ENCODE results near the gene ASXL1. TPM values are rescaled to one million over a fixed set of nuclear protein-coding genes. Genes with fewer than 3 reads are reported as not detected.

ASXL1 gene
- polyA plus RNA-seq, 3 donors from 2014 or later: 2.9 to 11.0 (median 5.3) TPM

DNA sequence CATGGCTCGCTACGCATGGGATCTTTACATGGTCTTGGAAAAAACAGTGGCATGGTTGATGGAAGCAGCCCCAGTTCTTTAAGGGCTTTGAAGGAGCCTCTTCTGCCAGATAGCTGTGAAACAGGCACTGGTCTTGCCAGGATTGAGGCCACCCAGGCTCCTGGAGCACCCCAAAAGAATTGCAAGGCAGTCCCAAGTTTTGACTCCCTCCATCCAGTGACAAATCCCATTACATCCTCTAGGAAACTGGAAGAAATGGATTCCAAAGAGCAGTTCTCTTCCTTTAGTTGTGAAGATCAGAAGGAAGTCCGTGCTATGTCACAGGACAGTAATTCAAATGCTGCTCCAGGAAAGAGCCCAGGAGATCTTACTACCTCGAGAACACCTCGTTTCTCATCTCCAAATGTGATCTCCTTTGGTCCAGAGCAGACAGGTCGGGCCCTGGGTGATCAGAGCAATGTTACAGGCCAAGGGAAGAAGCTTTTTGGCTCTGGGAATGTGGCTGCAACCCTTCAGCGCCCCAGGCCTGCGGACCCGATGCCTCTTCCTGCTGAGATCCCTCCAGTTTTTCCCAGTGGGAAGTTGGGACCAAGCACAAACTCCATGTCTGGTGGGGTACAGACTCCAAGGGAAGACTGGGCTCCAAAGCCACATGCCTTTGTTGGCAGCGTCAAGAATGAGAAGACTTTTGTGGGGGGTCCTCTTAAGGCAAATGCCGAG, 78.2 kb downstream of the ASXL1 start:
- H3K36me3 Mint-ChIP-seq: peaks cover 16 to 53% (median 24%) of the 10 kb centered on the region in 3 donors
- no peak overlapping the region for H3K27ac Mint-ChIP-seq
- H3K27me3 Mint-ChIP-seq (ENCODE audit: low read depth in 3 of 3): peaks cover 0 to 6% (median 6%) of the 10 kb centered on the region in 3 donors
- no peak overlapping the region for H3K4me3 Mint-ChIP-seq
- DNase-seq: no peak
- peaks cover 23 to 31% of the 10 kb centered on the region in 2 donors for H3K4me1 Mint-ChIP-seq
- no peaks in the 10 kb centered on the region for H3K9me3 Mint-ChIP-seq

DNA sequence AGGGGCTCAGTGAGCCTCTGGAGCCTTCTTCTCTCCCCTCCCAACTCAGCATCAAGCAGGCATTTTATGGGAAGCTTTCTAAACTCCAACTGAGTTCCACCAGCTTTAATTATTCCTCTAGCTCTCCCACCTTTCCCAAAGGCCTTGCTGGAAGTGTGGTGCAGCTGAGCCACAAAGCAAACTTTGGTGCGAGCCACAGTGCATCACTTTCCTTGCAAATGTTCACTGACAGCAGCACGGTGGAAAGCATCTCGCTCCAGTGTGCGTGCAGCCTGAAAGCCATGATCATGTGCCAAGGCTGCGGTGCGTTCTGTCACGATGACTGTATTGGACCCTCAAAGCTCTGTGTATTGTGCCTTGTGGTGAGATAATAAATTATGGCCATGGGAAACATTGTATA, 78.8 kb downstream of the ASXL1 start:
- H3K4me3 Mint-ChIP-seq: no peak overlapping the region
- H3K27me3 Mint-ChIP-seq (ENCODE audit: low read depth in 3 of 3): peaks cover 0 to 10% (median 6%) of the 10 kb centered on the region in 3 donors
- H3K4me1 Mint-ChIP-seq: peaks cover 23 to 36% of the 10 kb centered on the region in 2 donors
- H3K9me3 Mint-ChIP-seq: no peaks in the 10 kb centered on the region
- H3K27ac Mint-ChIP-seq: peak overlapping the region in 1 of 6 donors; percentile 60
- peaks cover 16 to 47% (median 21%) of the 10 kb centered on the region in 3 donors for H3K36me3 Mint-ChIP-seq
- no peak for DNase-seq

DNA sequence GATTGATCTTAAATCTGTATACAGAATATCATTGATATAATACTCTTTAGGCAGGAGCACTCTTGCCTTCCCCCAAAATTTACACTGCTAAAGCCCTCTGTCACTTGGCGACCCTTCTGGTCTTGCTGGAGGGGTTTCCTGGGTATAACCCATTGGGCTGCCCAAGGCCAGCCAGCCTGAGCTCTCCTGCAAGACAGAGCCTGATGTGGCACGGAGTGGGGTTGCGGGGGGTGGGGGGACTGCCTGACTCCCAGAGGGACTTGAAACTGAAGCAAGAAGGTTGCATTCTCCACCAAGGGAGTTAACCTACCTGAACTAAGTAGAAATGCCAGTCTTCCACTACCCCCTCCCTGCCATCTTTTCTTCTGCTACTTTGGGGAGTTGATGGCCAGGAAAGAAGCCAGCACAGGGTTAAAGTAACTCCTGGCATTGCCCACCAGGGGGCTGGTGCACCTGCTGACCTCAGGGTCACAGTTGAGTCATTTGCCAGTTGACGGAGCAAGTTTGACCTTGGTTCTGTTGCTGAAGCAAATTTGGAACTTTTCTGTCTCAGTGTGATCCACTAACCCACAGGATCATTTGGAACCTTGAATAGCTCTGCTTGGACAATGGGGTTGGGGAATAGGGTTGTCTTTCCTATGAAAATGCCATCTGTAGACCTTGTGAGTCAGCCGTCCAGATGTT, 79.4 kb downstream of the ASXL1 start:
- Mint-ChIP-seq H3K36me3 (peaks cover 14 to 44% (median 18%) of the 10 kb centered on the region in 3 donors), H3K9me3 (no peaks in the 10 kb centered on the region), H3K4me1 (peaks cover 23 to 37% of the 10 kb centered on the region in 2 donors), H3K27me3 (ENCODE audit: low read depth in 3 of 3) (peaks cover 0 to 10% (median 6%) of the 10 kb centered on the region in 3 donors), H3K4me3 (no peak overlapping the region), H3K27ac (peak overlapping the region in 1 of 6 donors; percentile 40)
- DNase-seq: no peak

DNA sequence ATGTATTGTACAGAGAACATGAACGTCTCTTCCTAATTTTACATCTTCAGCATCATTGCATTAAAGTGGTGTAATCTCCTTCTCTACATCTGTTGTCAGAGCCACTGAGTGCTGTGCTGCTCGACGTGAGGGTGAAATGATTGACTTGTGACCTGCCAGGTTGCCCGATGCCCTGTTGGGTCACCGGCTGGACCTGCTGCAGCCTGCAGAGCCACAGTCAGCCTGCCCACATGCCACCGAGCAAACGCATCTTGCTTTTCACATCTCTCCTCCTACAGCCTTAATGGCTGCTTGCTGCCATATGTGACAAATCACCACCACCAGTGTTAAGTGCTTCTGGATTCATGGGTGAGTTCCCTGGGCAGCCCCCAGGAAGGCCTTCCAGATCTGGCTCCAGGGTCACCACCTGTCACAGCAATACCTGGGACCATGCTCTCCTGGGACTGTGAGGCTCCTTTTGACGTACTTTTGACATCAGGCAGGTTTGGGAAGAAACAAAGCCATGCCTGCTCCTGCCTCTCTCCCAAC, 80.3 kb downstream of the ASXL1 start:
- H3K4me1 Mint-ChIP-seq: peaks cover 23 to 43% of the 10 kb centered on the region in 2 donors
- no peak overlapping the region for H3K4me3 Mint-ChIP-seq
- peaks cover 6 to 35% (median 10%) of the 10 kb centered on the region in 3 donors for H3K36me3 Mint-ChIP-seq
- DNase-seq: no peak
- H3K9me3 Mint-ChIP-seq: no peaks in the 10 kb centered on the region
- peak overlapping the region in 4 of 6 donors; percentile 1 to 61 (median 34) for H3K27ac Mint-ChIP-seq
- peaks cover 0 to 10% (median 6%) of the 10 kb centered on the region in 3 donors for H3K27me3 Mint-ChIP-seq (ENCODE audit: low read depth in 3 of 3)

DNA sequence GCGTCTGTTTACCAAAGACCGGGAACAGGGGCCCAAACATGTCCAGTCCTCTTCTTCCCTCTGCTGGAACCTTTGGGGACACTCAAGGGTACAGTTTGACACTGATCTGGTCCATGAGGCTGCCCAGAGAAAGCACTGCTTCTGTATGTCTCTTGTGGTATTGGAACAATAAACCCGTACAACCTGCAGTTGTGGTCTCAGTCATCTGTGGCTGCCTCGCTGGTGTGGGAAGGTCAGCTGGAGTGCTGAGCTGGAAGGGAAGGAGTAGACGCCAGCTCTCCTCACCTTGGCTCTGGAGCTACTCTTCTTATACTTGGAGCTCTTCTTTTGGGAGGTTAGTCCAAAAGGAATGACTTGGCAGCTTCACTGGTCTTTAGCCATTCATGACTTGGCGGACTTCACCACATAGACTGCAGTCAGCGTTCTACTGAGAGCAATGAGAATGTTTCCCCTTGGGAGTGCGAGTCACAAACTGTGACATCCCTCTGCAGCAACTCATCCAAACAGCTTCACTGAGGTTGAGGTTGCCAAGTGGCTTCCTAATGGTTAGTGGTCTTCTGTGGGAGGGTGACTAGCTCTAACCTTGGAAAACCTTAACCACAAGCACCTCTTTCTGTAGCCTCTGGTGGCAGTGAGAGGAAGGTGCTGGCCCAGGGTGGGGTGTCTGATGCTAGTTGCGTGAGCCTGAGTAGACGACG, 81.2 kb downstream of the ASXL1 start:
- peak; percentile 57 to 63 (median 58) for DNase-seq
- peaks cover 25 to 50% of the 10 kb centered on the region in 2 donors for H3K4me1 Mint-ChIP-seq
- peak overlapping the region in 1 of 5 donors; percentile 10 for H3K4me3 Mint-ChIP-seq
- peak overlapping the region in 5 of 6 donors; percentile 20 to 75 (median 59) for H3K27ac Mint-ChIP-seq
- peaks cover 0 to 11% (median 6%) of the 10 kb centered on the region in 3 donors for H3K27me3 Mint-ChIP-seq (ENCODE audit: low read depth in 3 of 3)
- H3K9me3 Mint-ChIP-seq: no peaks in the 10 kb centered on the region
- peaks cover under 1 to 29% (median 4%) of the 10 kb centered on the region in 3 donors for H3K36me3 Mint-ChIP-seq

DNA sequence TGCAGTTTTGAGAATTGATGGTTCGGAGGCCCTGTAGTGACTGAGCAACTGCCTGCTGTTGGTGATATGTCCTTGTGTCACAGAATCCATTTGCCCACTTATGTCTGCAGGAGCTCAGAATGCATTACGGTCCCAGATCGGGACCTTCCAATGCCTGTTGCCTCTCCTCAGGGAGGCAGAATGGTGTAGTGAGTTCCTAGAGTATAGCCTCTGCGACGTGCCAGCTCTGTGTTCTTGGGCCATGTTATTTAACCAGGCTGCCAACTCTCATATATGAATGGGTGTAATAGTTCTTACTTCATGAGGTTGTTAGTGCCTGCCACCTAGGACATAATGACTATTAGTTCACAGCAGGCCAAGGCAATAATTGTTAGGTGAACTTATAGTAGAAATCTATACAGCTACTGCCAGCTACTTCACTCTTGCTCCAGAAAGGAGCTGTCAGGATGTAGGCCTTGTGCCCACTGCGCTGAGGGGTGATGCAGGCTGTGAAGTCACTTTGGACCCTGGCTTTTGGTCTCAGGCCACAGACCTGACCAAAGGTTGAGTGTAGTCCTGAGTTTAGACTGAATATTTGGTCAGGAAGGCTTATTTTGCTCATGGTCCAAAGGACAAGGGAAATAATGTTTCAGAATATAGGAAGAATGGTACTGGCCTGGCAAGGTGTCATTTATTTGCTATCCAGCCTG, 82.1 kb downstream of the ASXL1 start:
- Mint-ChIP-seq H3K4me3 (peak overlapping the region in 2 of 5 donors; percentile 2 to 13), H3K27ac (peak overlapping the region in 5 of 6 donors; percentile 26 to 74 (median 56)), H3K9me3 (no peaks in the 10 kb centered on the region), H3K4me1 (peaks cover 27 to 50% of the 10 kb centered on the region in 2 donors), H3K27me3 (ENCODE audit: low read depth in 3 of 3) (peaks cover 2 to 14% (median 6%) of the 10 kb centered on the region in 3 donors), H3K36me3 (peaks cover 0 to 31% (median 2%) of the 10 kb centered on the region in 3 donors)
- DNase-seq: no peak

DNA sequence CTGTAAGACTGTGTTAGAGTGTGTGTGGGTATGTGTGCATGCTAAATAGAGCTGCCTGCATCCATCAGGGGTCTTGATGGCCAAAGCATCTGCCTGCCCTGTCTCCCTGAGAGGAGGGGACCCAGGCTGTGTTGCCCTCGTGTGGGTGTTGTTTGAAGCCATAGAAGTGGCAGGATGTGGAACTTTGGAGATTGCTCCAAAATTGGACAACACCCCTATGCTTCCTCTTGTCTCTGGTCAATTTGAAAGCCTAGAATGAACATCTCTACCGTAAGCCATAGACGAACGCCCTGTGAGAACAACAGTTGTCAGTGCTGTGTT, 82.6 kb downstream of the ASXL1 start:
- no peak for DNase-seq
- no peak overlapping the region for H3K4me3 Mint-ChIP-seq
- peaks cover 0 to 33% (median 4%) of the 10 kb centered on the region in 3 donors for H3K36me3 Mint-ChIP-seq
- H3K27me3 Mint-ChIP-seq (ENCODE audit: low read depth in 3 of 3): peaks cover 4 to 14% (median 6%) of the 10 kb centered on the region in 3 donors
- peak overlapping the region in 5 of 6 donors; percentile 39 to 74 (median 54) for H3K27ac Mint-ChIP-seq
- H3K4me1 Mint-ChIP-seq: peaks cover 31 to 50% of the 10 kb centered on the region in 2 donors
- no peaks in the 10 kb centered on the region for H3K9me3 Mint-ChIP-seq

DNA sequence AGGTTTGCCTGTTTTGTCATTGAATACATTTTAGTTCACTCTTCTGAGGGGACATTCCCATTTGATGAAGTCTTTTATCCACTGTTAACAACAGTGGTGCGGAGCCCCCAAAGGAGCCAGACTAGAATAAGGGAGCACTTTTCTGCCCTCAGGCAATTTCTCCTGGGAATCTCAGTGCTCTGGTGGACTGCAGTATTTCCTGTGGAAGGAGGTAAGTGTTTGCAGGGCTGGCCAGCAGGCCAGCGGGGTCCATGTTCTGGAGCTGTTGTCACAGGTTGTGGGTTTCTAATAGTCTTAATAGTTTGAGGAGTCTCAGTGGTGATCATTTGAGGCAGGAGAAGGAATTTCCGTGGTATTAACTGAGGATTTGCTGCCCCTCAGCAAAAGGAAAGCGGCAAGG, 83.5 kb downstream of the ASXL1 start:
- Mint-ChIP-seq H3K9me3 (no peaks in the 10 kb centered on the region), H3K4me1 (peaks cover 31 to 50% of the 10 kb centered on the region in 2 donors), H3K4me3 (no peak overlapping the region), H3K27me3 (ENCODE audit: low read depth in 3 of 3) (peaks cover 4 to 14% (median 6%) of the 10 kb centered on the region in 3 donors), H3K36me3 (peaks cover 0 to 27% (median 4%) of the 10 kb centered on the region in 3 donors), H3K27ac (peak overlapping the region in 3 of 6 donors; percentile 10 to 74 (median 39))
- DNase-seq: no peak

DNA sequence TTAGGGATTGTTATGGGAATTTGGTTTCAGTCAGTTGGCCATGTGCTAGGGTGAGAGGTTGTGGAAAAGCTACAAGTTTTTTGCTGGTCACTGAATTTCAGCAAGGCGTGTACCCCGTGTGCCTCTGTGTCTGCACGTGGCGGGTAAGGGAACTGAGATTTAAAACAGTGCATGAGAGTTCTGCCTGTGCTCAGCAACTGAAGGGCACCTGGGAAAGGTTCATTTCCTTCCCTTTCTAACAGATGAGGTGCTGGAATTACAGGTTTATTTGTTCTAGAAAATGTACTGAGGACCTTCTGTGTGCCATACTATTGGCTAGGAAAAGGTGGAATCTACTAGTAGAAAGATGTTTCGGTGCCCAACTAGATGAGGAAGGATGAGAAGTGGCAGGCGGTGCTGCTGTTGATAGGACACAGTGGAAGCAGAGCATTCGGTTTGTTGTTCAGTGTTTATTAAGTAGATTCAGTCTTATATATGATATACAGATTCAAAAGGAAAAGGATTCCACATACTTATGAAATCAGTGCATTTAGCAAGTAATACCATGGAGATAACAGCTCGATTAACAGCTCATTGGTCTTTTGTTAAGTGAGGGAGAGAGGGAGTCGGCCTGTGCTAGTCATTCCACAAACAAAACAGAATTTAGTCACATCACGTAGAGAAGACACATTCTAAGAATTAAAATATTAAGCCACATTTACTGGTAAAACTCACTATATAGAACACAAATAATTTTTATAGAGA, 84.7 kb downstream of the ASXL1 start:
- Mint-ChIP-seq H3K27ac (peak overlapping the region in 5 of 6 donors; percentile 41 to 70 (median 59)), H3K9me3 (no peaks in the 10 kb centered on the region), H3K4me3 (no peak overlapping the region), H3K27me3 (ENCODE audit: low read depth in 3 of 3) (peaks cover 7 to 14% (median 10%) of the 10 kb centered on the region in 3 donors), H3K36me3 (peaks cover 0 to 28% (median 8%) of the 10 kb centered on the region in 3 donors), H3K4me1 (peaks cover 33 to 50% of the 10 kb centered on the region in 2 donors)
- no peak for DNase-seq

DNA sequence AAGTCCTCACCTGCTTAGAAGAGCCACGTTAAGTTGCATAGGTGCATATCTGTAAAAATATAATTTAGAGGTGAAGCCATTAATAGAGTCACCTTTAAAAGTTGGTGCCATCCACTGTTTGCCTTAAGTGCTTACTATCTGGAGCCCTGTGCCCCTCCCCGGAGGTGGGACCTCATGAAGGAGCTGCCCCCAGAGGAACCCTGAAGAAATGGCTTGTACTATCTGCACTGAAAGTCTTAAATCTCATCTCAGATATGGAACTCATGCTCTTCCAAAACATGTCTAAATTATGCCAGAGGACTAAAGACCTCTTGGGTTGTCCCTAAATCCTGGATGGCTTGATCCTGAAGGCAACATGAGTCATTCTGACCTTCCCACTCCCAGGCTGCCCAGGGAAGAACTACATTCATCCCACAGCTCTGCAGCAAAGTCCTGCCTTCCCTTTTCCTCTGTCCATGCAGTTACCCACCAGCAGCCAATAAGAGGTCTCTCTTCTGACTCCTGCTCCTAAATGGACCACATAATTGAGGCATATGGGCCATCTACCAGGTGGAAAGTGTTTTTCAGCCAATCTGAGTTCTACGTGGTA, 85.3 kb downstream of the ASXL1 start:
- Mint-ChIP-seq H3K36me3 (peaks cover 0 to 29% (median 8%) of the 10 kb centered on the region in 3 donors), H3K9me3 (no peaks in the 10 kb centered on the region), H3K27me3 (ENCODE audit: low read depth in 3 of 3) (peaks cover 10 to 14% (median 13%) of the 10 kb centered on the region in 3 donors), H3K4me1 (peaks cover 33 to 48% of the 10 kb centered on the region in 2 donors), H3K27ac (peak overlapping the region in 5 of 6 donors; percentile 58 to 86 (median 75)), H3K4me3 (no peak overlapping the region)
- no peak for DNase-seq

DNA sequence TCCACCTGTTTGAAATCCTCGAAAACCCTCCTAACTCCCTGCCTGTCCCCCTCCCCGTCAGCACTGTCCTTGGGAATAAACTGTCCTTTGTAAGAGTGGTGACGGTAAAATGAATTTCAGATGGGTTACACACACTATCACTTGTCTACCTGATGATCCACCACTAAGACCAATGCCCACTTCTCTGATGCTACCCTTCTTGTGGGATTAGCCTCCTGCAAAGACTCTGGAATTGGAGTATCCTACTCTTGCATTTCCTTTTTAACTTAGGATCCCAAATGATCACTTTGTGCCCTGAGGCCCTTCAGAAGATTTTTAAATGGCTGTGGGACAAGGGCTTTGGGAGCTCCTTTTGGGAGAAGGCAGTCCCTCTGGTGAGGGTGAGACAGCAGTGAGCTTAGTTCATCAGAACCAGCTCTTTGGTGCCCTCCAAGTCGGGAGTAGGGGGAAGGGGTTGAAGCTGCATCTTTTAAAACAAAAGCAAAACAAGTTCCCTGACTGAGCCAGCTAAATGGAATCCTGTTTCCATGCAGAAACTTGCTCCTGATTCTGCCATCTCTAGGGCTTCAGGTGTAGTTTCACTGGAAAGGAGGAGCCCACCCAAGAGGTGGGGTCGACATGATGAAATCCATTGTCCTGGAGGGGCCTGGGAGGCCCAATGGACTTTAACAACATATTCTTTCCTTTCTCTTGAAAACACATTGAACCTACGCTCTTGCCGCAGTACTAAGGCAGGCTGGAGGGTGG, 86.5 kb downstream of the ASXL1 start:
- peak overlapping the region; percentile 20 to 85 (median 54) for H3K27ac Mint-ChIP-seq
- H3K4me1 Mint-ChIP-seq: peaks cover 21 to 36% of the 10 kb centered on the region in 2 donors

More for the DNA sequence above, 86.5 kb downstream of the ASXL1 start:
- H3K27me3 Mint-ChIP-seq (ENCODE audit: low read depth in 3 of 3): peaks cover 9 to 12% (median 10%) of the 10 kb centered on the region in 3 donors
- no peak overlapping the region for H3K4me3 Mint-ChIP-seq
- H3K9me3 Mint-ChIP-seq: no peaks in the 10 kb centered on the region
- no peak for DNase-seq
- H3K36me3 Mint-ChIP-seq: peaks cover 0 to 29% (median 8%) of the 10 kb centered on the region in 3 donors
